HG03520 (cell line): ENCODE measurements around the gene CLSTN2.

Experiments
- ATAC-seq: cut with Tn5 transposase; IDR thresholded peaks from one replicate; pipeline ENCODE4 v1.9.1; 2021; ENCODE audit warnings: mild to moderate bottlenecking, moderate library complexity; ENCODE audit not compliant: unreplicated experiment

Gene CLSTN2

DNA sequence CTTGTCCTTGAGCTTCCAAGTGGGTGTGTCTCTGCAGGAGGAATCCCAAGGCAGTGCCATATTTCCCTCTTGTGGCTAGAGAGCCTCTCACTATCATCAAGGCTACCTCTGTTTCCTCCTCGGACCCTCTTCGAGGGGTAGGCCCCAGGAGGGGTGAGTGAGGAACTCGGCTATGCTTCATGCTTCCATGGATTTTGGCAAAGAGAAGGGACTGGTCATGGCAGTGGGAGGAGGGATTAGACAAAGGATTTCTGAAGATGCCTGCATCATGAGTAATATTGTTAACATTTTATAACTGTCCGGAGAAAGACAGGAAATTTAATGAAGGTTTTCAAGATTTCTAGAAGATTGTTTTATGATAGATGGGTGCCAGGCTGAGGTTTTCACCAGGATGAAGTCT, 241.5 kb downstream of the CLSTN2 start:
- no peak for ATAC-seq

- ATAC-seq: no peak
Measured at GRCh38 chr3:140177943-140178342, 243.0 kb downstream of the CLSTN2 start.

- no peak for ATAC-seq
Measured at GRCh38 chr3:140178482-140178881, 243.5 kb downstream of the CLSTN2 start.

DNA sequence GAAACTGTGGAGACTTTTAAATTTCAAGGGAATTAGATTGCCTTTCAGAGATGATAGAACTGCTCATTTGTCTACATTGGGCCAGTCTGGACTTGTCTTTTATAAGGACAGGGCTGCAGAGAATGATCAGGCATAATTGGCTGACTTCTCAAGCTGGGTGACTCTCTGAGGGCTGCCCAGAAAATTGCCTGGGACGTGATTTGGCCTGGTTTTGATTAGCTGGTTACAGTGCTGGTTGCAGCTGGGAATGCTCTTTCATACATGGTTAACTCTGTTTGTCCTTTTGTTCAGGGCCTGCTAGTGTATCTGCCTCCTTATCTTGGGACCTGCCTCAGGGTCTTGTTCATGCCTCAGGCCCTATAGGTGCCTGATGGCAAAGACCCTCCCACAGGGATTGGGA, 245.6 kb downstream of the CLSTN2 start:
- no peak for ATAC-seq

GRCh38 chr3:140185375-140185774, 250.4 kb downstream of the CLSTN2 start:
- no peak for ATAC-seq

GRCh38 chr3:140186421-140186920, 251.5 kb downstream of the CLSTN2 start:
- no peak for ATAC-seq

DNA sequence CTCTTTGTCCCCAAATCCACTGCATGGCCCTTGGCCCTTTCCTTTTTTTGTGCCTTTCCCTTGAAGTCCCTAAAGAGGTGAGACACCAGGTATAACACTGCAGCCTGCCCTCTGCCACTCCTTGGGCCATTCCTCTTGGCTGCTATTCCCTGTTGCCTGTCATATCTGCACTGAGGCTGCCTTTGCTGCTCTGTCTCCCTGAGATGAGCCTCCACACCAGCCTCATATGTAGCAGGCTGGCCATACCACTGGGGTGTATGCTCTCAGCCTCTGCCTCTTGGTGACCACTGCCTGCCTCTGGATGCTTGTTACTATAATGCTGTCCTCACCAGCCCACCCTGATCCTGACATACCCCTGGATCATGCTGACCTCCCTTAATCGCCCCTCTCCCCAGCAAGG, 252.0 kb downstream of the CLSTN2 start:
- no peak for ATAC-seq

GRCh38 chr3:140187656-140188221, 252.8 kb downstream of the CLSTN2 start:
- no peak for ATAC-seq

GRCh38 chr3:140188285-140188684, 253.3 kb downstream of the CLSTN2 start:
- no peak for ATAC-seq

DNA sequence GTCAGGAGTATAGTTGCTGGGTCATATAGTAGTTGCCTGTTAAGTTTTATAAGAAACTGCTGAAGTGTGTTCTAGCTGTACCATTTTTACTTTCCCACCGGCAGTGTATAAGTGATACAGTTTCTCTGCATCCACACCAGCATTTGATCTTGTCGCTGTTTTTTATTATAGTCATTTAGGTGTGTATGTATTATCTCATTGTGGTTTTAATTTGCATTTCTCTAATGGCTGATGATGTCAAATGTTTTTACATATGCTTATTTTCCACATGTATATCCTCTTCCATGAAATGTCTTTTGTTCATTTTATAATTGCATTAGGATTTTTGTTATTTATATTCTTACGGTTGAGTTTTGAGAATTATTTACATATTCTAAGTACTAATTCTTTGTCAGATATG, 254.3 kb downstream of the CLSTN2 start:
- no peak for ATAC-seq

GRCh38 chr3:140189976-140190375, 255.0 kb downstream of the CLSTN2 start:
- no peak for ATAC-seq

GRCh38 chr3:140196970-140197369, 262.0 kb downstream of the CLSTN2 start:
- no peak for ATAC-seq

DNA sequence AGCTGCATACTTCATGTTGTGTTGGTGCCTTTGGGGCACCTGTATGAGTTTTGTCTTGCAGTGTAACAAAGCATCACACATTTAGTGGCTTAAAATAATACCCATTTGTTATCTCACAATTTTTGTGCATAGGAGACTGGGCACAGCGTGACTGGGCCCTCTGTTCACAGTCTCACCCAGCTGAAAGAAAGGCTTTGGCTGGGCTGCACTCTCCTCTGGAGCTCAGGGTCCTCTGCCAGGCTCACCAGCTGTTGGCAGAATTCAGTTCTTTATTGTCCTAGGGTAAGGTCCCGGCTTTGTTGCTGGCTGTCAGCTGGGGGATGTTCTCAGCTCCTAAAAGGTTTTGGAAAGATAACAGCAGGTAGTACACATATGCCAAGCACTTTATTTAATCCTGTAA, 263.3 kb downstream of the CLSTN2 start:
- ATAC-seq: no peak

- ATAC-seq: no peak
Measured at GRCh38 chr3:140199008-140199407, 264.0 kb downstream of the CLSTN2 start.

DNA sequence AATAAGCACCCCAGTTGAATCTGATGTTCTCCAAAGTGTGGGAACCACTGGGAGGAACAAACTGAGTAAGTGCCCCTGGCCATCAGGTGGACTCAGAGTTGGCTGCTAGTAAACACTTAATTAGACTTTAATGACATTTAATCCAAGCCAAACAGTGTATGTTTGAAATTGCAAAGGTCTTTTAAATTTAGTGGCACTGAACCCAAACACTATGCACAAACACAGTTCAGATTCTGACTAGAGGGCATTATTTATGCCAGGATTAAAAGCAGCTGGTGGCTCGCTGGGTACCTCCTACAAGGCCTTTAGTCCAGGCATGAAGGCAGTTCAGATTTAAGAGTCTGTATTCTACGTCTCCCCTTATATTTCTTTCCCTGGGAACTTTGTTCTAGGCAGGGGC, 264.8 kb downstream of the CLSTN2 start:
- ATAC-seq: no peak

- no peak for ATAC-seq
Measured at GRCh38 chr3:140203510-140203909, 268.5 kb downstream of the CLSTN2 start.

- no peak for ATAC-seq
Measured at GRCh38 chr3:140204271-140204984, 269.4 kb downstream of the CLSTN2 start.

DNA sequence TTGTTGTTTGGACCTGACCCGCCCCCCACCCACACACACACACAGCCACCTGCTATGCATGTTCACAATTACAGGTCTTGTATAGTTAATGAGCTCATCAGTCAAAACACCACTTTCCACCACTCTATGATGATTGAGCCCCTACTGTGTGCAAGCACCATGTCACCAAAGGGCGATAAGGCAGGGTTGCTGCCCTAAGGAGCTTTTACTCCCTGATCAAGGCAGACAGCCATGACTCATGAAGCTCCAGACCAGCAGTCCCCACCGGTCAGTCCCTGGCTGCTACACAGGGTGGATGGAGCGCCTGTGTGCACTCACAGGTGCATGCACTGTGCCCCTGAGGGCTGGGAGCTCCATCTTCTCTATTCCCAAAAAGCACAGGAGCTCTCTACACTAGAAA, 270.6 kb downstream of the CLSTN2 start:
- ATAC-seq: no peak

GRCh38 chr3:140206196-140207040, 271.4 kb downstream of the CLSTN2 start:
- ATAC-seq: no peak

DNA sequence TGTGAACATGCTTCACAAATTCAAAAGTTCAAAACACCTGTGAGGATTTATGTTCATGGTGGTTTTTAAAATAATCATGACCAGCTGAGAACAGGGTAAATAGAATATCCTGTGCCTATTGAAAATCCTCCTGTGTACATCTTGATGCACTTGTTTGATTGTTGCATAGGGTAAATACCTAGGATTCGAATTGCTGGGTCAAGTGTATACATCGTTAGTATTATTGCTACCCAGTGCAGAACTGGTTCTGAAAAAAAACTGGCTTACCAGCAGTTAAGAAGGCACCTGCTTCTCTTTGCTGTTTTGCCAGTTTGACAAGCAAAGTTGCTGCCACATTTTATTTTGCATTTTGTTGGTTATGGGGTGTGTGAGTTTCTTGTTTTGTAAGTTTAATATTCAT, 272.6 kb downstream of the CLSTN2 start:
- no peak for ATAC-seq

DNA sequence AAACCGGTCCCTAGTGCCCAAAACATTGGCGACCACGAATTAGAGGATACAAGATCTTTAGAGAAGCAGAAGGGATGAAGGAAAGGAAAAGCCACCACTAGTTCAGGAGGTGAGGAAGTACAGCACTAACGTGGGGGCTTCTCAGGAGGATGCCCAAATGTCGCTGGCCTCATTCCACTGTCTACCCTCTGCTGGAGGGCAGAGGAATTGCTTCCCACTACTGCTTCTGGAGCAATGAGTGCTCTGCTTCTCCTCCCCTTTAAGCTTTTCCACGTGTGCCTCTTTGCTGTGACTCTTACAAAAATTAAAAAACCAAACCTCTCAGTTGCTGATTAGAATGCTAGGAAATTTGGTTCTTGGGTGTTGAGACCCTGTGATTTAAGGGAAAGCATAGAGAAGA, 281.3 kb downstream of the CLSTN2 start:
- peak; percentile 70 for ATAC-seq

DNA sequence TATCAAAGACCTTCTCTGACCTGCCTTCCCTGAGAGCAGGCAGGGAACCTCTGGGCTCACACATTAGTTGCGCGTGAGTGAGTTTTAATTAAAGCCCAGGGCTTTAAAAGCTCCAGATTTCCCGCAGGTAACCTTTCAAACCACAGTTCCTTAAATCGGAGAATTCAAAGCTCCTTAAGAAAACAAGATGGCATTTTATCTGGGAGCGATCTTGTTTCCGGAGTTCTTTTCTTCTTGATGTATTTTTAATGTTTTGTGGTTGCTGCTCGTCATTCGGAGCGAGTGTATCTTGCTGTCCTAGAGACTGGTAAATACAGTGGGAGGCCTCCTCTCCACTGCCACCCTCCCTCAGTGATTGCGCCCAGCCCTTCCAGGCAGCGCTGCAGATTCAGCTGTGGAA, 284.3 kb downstream of the CLSTN2 start:
- ATAC-seq: no peak
